SK-N-SH (cell line): ENCODE results near the gene GPR63. TPM values are rescaled to one million over a fixed set of nuclear protein-coding genes. Genes with fewer than 3 reads are reported as not detected.

Source experiments
- CTCF ChIA-PET: fragments of 300-600, 350-600 bp; formaldehyde crosslinking; extraction: SDS; loops from one replicate; lab custom pipeline; 2021; lab: Yijun Ruan, JAX
- POLR2A ChIA-PET: fragments of 350-600 bp; sonication (Branson Sonifier 250); formaldehyde crosslinking; extraction: SDS; loops from one replicate; lab custom pipeline; 2020; ENCODE audit warnings: antibody characterized with exemption, inconsistent platforms; lab: Yijun Ruan, JAX
- DNase-seq: peaks from one replicate; pipeline ENCODE4 v3.0.0; 2012
- H2AFZ ChIP-seq: fragments of 200-600 bp; sonication (generic); 2 replicates; pipeline ENCODE4 v1.8.1; 2016; ENCODE audit warnings: antibody characterized with exemption, mild to moderate bottlenecking, low read depth
- H3F3A ChIP-seq: fragments of 200-600 bp; sonication (generic); replicated peaks from 2 replicates; pipeline ENCODE3; 2016; ENCODE audit warnings: antibody characterized with exemption, mild to moderate bottlenecking; ENCODE audit not compliant: insufficient read depth
- H3K27ac ChIP-seq, 2 experiments: fragments of 200-500 bp in 1 of 2; fragments of 200-600 bp in 1 of 2; sonication (Bioruptor generic) in 1 of 2; sonication (generic), shearing (Covaris generic) in 1 of 2; 2 replicates each; pipeline versions ENCODE4 v1.5.1 to v1.6.1; 2014 to 2016; ENCODE audit warnings: low read depth in 2 of 2, inconsistent platforms in 1 of 2, low read length in 1 of 2, mild to moderate bottlenecking in 1 of 2, mixed read lengths in 1 of 2
- H3K27me3 ChIP-seq: fragments of 200-600 bp; sonication (generic), shearing (Covaris generic); 2 replicates; pipeline ENCODE4 v1.6.1; 2016; ENCODE audit warnings: mixed run types; ENCODE audit not compliant: insufficient read depth
- H3K36me3 ChIP-seq, 2 experiments: fragments of 200-500 bp in 1 of 2; fragments of 200-600 bp in 1 of 2; sonication (Bioruptor generic) in 1 of 2; sonication (generic) in 1 of 2; replicated peaks in 1 of 2; 2 replicates each; pipeline versions ENCODE3 to v1.5.1; 2014 to 2016; ENCODE audit warnings: low read length in 1 of 2, mild to moderate bottlenecking in 1 of 2; ENCODE audit not compliant: insufficient read depth in 2 of 2, control insufficient read depth in 1 of 2
- H3K4me1 ChIP-seq, 2 experiments: fragments of 200-500 bp in 1 of 2; fragments of 200-600 bp in 1 of 2; sonication (Bioruptor generic) in 1 of 2; sonication (generic), shearing (Covaris generic) in 1 of 2; 2 replicates each; pipeline versions ENCODE4 v1.5.1 to v1.6.1; 2014 to 2016; ENCODE audit warnings: low read depth in 1 of 2, low read length in 1 of 2, mixed run types in 1 of 2; ENCODE audit not compliant: insufficient read depth in 2 of 2, control insufficient read depth in 1 of 2
- H3K4me2 ChIP-seq: fragments of 200-600 bp; sonication (generic), shearing (Covaris generic); 2 replicates; pipeline ENCODE4 v1.6.1; 2017; ENCODE audit warnings: mixed run types
- H3K4me3 ChIP-seq, 2 experiments: fragments of 200-500 bp in 1 of 2; fragments of 200-600 bp in 1 of 2; sonication (Bioruptor generic) in 1 of 2; sonication (generic), shearing (Covaris generic) in 1 of 2; 2 replicates each; pipeline versions ENCODE4 v1.5.1 to v1.8.1; 2014 to 2016; ENCODE audit warnings: low read depth in 2 of 2, inconsistent platforms in 1 of 2, low read length in 1 of 2, mild to moderate bottlenecking in 1 of 2, mixed read lengths in 1 of 2, moderate library complexity in 1 of 2
- H3K79me2 ChIP-seq: fragments of 200-600 bp; sonication (generic); 2 replicates; pipeline ENCODE4 v1.8.1; 2017; ENCODE audit warnings: mild to moderate bottlenecking; ENCODE audit not compliant: insufficient read depth
- H3K9ac ChIP-seq: fragments of 200-600 bp; sonication (generic); 2 replicates; pipeline ENCODE4 v1.6.1; 2017; ENCODE audit warnings: mixed run types
- H3K9me2 ChIP-seq: fragments of 200-600 bp; sonication (generic); 2 replicates; pipeline ENCODE4 v1.6.1; 2017; ENCODE audit warnings: mixed run types
- H3K9me3 ChIP-seq: fragments of 200-600 bp; sonication (generic); 2 replicates; pipeline ENCODE4 v1.6.1; 2017; ENCODE audit warnings: mixed run types, mild to moderate bottlenecking, moderate library complexity
- H4K20me1 ChIP-seq: fragments of 200-600 bp; sonication (generic); 2 replicates; pipeline ENCODE4 v1.6.1; 2017; ENCODE audit warnings: mild to moderate bottlenecking, mixed run types; ENCODE audit not compliant: insufficient read depth
- CHD2 ChIP-seq: fragments of 150-350 bp; IDR thresholded peaks from 2 replicates; pipeline ENCODE4 v1.6.1; 2018; ENCODE audit warnings: low read length; ENCODE audit not compliant: partially characterized antibody
- EP300 ChIP-seq, 2 experiments: IDR thresholded peaks; 2 replicates each; pipeline versions ENCODE4 v1.4.0 to v1.6.1; 2012; ENCODE audit warnings: borderline replicate concordance in 1 of 2, low read depth in 1 of 2, low read length in 1 of 2
- FOSL2 ChIP-seq: IDR thresholded peaks from 2 replicates; pipeline ENCODE4 v1.4.0; 2012; ENCODE audit warnings: low read depth, mild to moderate bottlenecking, moderate library complexity, borderline replicate concordance
- JUND ChIP-seq: IDR thresholded peaks from 2 replicates; pipeline ENCODE4 v1.4.0; 2012
- MEF2A ChIP-seq: IDR thresholded peaks from 2 replicates; pipeline ENCODE4 v1.4.0; 2012; ENCODE audit warnings: low read depth, borderline replicate concordance
- MXI1 ChIP-seq: IDR thresholded peaks from 2 replicates; pipeline ENCODE4 v1.6.1; 2012; ENCODE audit warnings: mild to moderate bottlenecking, low read depth, low read length, improper control_type of control experiment
- NFIC ChIP-seq: IDR thresholded peaks from 2 replicates; pipeline ENCODE4 v1.4.0; 2012; ENCODE audit warnings: borderline replicate concordance
- POLR2AphosphoS5 ChIP-seq: IDR thresholded peaks from 2 replicates; pipeline ENCODE4 v1.6.1; 2012; ENCODE audit warnings: low read depth, low read length
- RAD21 ChIP-seq: IDR thresholded peaks from 2 replicates; pipeline ENCODE4 v1.6.1; 2012; ENCODE audit warnings: mild to moderate bottlenecking, low read length
- RCOR1 ChIP-seq: fragments of 150-350 bp; IDR thresholded peaks from 2 replicates; pipeline ENCODE4 v1.6.1; 2017; ENCODE audit warnings: antibody characterized with exemption, low read length
- RFX5 ChIP-seq: IDR thresholded peaks from 2 replicates; pipeline ENCODE4 v1.6.1; 2012; ENCODE audit warnings: mild to moderate bottlenecking, improper control_type of control experiment, low read length
- SIN3A ChIP-seq: IDR thresholded peaks from 2 replicates; pipeline ENCODE4 v1.6.1; 2012; ENCODE audit warnings: low read depth, mild to moderate bottlenecking, low read length, moderate library complexity, borderline replicate concordance
- TAF1 ChIP-seq: IDR thresholded peaks from 2 replicates; pipeline ENCODE4 v1.6.1; 2012; ENCODE audit warnings: low read depth, mild to moderate bottlenecking, low read length, moderate library complexity, borderline replicate concordance
- TCF12 ChIP-seq: IDR thresholded peaks from 2 replicates; pipeline ENCODE4 v1.4.0; 2012
- TEAD4 ChIP-seq: IDR thresholded peaks from 2 replicates; pipeline ENCODE4 v1.4.0; 2012; ENCODE audit warnings: mild to moderate bottlenecking, borderline replicate concordance; ENCODE audit not compliant: insufficient read depth
- YY1 ChIP-seq: IDR thresholded peaks from 2 replicates; pipeline ENCODE4 v1.4.0; 2012; ENCODE audit warnings: low read depth, mild to moderate bottlenecking
- WGBS: methylation state at CpG from one replicate; pipeline ENCODE4 v1.1.6; 2017; ENCODE audit warnings: low lambda C conversion rate; 5-methylcytosine and 5-hydroxymethylcytosine counted together
- polyA plus RNA-seq, 3 experiments: library from polyadenylated mRNA; depleted of rRNA; stranded (reverse); fragments of >200 nt; gene quantifications; 2 replicates each; pipeline ENCODE4 v1.2.3, GENCODE V29; 2012
- TF ChIP-seq, protein P1 (sequence below): fragments of 200-600 bp; sonication (generic); IDR thresholded peaks from 2 replicates; pipeline ENCODE4 v1.6.1; 2017; ENCODE audit warnings: antibody characterized with exemption, mild to moderate bottlenecking, moderate library complexity
- TF ChIP-seq, protein P2 (sequence below): IDR thresholded peaks from 2 replicates; pipeline ENCODE4 v1.4.0; 2012; ENCODE audit warnings: low read depth
- TF ChIP-seq, protein P3 (sequence below): fragments of 150-350 bp; IDR thresholded peaks from 2 replicates; pipeline ENCODE4 v1.6.1; 2016; ENCODE audit warnings: mild to moderate bottlenecking, low read depth, low read length
- TF ChIP-seq, protein P4 (sequence below): IDR thresholded peaks from 2 replicates; pipeline ENCODE4 v1.4.0; 2012; ENCODE audit warnings: low read depth, borderline replicate concordance

The GPR63 gene
- polyA plus RNA-seq, 1 of the 3 experiments (the other 2 are of a cell fraction), result 0.53 TPM

DNA sequence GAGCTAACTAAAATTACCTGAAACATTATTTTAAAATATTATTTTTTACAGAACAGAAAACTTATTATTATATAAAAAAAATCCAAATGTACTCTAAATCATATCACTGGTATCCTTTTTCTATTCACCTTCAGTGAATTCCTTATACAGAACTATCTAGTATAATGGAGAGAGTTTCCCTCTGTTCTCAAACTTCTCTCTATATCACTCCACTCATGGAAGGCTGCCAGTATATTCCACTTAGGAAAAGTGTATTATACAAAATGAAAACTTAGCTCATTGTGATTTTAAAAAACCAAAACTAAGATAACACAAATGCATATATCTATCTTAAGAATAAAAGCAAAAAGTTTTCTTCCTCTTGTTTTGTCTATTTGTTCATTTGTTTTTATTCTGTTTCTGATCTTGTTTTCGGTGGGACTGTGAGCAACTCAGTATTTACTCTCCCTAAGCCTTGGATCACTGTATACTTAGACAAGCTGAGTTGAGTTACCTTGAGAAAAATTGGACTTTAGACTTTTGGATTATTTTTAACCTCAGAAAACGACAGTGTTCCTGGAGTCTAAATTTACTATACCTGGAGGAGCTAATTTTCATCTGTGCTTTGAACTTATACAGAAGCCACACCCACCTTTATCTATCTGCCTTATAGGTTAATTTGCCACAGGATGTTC, 61.4 kb downstream of the GPR63 start:
- no peak overlapping the region for H3K4me2 ChIP-seq
- H3K4me1 ChIP-seq, result no peaks in the 10 kb centered on the region
- no peak for TF ChIP-seq RAD21
- no peak for TF ChIP-seq RCOR1
- TF ChIP-seq TEAD4, result no peak
- no peak for TF ChIP-seq NFIC
- no peak for TF ChIP-seq MXI1
- no peak for TF ChIP-seq TCF12
- TF ChIP-seq RFX5, result no peak
- TF ChIP-seq JUND, result no peak
- TF ChIP-seq TAF1, result no peak
- no peak for TF ChIP-seq SIN3A
- no peak for TF ChIP-seq EP300 (IDR thresholded peaks at IDR 0.05; ENCODE audit: borderline replicate concordance in 1 of 2, low read depth in 1 of 2, low read length in 1 of 2)
- TF ChIP-seq MEF2A, result no peak
- TF ChIP-seq FOSL2, result no peak
- TF ChIP-seq, protein P1, sequence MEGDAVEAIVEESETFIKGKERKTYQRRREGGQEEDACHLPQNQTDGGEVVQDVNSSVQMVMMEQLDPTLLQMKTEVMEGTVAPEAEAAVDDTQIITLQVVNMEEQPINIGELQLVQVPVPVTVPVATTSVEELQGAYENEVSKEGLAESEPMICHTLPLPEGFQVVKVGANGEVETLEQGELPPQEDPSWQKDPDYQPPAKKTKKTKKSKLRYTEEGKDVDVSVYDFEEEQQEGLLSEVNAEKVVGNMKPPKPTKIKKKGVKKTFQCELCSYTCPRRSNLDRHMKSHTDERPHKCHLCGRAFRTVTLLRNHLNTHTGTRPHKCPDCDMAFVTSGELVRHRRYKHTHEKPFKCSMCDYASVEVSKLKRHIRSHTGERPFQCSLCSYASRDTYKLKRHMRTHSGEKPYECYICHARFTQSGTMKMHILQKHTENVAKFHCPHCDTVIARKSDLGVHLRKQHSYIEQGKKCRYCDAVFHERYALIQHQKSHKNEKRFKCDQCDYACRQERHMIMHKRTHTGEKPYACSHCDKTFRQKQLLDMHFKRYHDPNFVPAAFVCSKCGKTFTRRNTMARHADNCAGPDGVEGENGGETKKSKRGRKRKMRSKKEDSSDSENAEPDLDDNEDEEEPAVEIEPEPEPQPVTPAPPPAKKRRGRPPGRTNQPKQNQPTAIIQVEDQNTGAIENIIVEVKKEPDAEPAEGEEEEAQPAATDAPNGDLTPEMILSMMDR, result no peak
- no peak for TF ChIP-seq POLR2AphosphoS5
- TF ChIP-seq, protein P2, sequence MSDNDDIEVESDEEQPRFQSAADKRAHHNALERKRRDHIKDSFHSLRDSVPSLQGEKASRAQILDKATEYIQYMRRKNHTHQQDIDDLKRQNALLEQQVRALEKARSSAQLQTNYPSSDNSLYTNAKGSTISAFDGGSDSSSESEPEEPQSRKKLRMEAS, result no peak
- TF ChIP-seq, protein P3, sequence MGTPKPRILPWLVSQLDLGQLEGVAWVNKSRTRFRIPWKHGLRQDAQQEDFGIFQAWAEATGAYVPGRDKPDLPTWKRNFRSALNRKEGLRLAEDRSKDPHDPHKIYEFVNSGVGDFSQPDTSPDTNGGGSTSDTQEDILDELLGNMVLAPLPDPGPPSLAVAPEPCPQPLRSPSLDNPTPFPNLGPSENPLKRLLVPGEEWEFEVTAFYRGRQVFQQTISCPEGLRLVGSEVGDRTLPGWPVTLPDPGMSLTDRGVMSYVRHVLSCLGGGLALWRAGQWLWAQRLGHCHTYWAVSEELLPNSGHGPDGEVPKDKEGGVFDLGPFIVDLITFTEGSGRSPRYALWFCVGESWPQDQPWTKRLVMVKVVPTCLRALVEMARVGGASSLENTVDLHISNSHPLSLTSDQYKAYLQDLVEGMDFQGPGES, result no peak
- TF ChIP-seq CHD2, result no peak
- no peak for TF ChIP-seq YY1
- TF ChIP-seq, protein P4, sequence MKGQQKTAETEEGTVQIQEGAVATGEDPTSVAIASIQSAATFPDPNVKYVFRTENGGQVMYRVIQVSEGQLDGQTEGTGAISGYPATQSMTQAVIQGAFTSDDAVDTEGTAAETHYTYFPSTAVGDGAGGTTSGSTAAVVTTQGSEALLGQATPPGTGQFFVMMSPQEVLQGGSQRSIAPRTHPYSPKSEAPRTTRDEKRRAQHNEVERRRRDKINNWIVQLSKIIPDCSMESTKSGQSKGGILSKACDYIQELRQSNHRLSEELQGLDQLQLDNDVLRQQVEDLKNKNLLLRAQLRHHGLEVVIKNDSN, result no peak
- TF ChIP-seq, all 33 proteins: peak for 0
- no peak overlapping the region for H2AFZ ChIP-seq
- no peak overlapping the region for H3K4me3 ChIP-seq
- H3K9me3 ChIP-seq, result no peaks in the 10 kb centered on the region
- no peak overlapping the region for H3K27ac ChIP-seq
- H4K20me1 ChIP-seq, result no peaks in the 10 kb centered on the region
- CTCF ChIA-PET, result interaction anchor here (0.7 to 1.2 kb wide), 3 partner anchors 18 to 116 kb away, joined by 3 read pairs; no protein-coding TSS in a partner anchor
- H3K9ac ChIP-seq, result no peak overlapping the region
- POLR2A ChIA-PET, result no interaction called here
- no peaks in the 10 kb centered on the region for H3K9me2 ChIP-seq
- H3K79me2 ChIP-seq, result no peaks in the 10 kb centered on the region
- 8% methylated on average over 2 of the region's 2 CpGs for WGBS
- H3K36me3 ChIP-seq, result no peaks in the 10 kb centered on the region
- DNase-seq, result no peak
- no peaks in the 10 kb centered on the region for H3K27me3 ChIP-seq
- H3F3A ChIP-seq, result no peaks in the 10 kb centered on the region
